Measurements from ENCODE around the gene PPP1R12B.
"Not testable (repeated sequence)": the region's sequence is repeated elsewhere in the genome, so short reads cannot be mapped to it uniquely, and the experiment has no call there.

Gene PPP1R12B

DNA sequence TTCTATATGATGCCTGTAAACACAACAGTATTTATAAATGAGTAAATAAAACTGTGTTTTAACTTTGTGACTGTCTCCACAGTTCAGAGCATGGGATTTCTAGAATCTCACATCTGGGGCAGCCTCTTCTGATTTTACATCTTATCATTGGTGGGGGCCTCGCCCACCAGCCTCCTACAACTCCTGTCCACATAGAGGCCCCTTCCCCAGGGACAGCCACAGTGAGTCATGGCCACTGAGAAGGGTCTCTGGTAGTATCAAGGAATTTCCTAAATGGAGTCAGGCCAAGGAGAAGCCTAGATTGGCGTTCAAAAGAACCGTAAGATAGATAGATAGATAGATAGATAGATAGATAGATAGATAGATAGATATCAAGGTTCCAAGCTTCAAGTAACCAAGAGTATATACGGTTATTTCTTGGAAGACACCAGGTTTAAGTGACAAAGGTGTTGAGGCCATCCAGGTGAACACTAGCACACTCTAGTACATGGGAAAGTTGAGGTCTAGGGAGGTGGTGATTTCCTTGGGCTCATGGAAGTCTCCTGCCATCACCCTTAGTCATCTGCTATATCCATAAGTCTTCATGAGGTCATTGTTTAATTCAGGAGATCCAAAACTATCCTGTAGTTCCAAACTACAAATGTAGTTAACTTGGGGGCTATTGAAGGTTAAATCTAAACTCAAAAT is 240.1 kb downstream of the PPP1R12B start:
- DNase-seq: no peak

DNA sequence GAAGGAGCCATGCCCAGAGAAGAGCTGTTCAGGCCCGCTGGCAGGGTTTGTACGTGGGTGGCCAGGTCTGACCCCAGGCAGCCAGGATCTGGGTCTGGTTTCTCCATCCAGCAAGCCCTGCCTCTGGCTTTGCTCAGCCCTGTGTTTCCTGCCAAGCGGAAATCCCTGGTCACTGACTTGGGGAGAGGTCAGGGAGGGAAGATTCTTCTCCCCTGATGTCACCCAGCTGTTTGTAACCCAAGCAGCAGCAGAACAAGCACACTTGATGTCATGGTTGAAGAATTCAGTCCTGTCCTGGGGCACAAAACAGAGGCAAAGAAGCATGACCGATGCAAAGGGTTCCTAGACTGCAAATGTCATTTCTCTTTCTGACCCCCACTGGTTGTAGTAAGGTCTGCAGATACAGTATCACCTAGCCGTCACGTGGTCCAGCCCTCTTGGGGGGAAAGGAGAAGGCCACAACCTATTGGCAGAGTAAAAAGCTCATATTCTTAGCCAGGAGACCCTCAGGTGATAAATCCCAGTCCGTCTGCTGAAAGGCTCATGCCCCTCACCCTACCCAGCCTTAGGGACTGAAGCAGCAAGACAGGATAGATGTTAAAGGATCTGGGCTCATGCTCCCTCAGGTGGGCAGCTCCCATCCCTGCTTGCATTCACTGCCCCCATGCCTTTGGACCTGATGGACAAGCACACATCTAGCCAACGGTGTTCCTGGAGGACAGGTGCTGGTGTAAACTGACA is 240.9 kb downstream of the PPP1R12B start:
- DNase-seq: no peak

DNA sequence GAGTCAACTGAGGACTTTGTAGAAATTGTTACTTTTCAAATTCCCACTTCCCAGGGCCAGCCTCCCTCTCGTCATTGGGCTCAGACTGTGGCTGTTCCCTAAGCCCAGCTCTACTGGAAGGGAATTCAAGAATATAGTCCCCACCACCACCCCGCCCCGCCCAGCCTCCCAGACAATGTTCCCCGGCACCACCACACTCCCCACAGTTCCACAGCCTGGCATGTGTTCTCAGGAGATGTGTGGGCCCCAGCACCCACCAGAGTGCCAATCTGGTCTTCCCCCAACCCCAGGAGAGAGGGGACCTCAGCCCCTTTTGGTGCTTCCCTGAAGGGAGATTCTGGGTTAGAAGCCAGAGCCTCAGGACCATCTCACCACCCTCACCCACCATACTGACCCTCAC is 241.6 kb downstream of the PPP1R12B start:
- DNase-seq: no peak

- no peak for DNase-seq
These were observed 242.5 kb downstream of the PPP1R12B start for GRCh38 chr1:202590975-202591411.

- no peak for DNase-seq
These were observed 243.0 kb downstream of the PPP1R12B start for GRCh38 chr1:202591515-202591914.

GRCh38 chr1:202592146-202592545 is 243.6 kb downstream of the PPP1R12B start:
- DNase-seq: no peak

DNA sequence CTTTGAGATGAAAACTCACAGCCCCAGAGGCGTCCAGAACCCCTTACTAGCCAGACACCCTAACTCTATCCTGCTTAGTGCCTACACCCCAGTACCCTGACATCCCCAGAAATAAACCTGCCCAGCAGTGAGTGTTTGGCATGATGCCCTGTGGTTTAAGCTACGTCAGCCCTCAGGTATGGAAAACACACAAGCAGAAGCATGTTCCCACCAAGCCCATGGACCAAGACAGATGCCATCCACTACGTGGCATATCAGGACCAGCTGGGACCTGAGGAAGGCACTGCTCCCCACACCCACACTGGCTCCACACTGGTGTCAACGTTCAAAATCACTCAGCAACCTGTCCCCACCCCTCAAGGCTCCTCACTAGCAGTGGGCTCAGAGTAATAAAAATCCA is 245.3 kb downstream of the PPP1R12B start:
- DNase-seq: no peak

DNA sequence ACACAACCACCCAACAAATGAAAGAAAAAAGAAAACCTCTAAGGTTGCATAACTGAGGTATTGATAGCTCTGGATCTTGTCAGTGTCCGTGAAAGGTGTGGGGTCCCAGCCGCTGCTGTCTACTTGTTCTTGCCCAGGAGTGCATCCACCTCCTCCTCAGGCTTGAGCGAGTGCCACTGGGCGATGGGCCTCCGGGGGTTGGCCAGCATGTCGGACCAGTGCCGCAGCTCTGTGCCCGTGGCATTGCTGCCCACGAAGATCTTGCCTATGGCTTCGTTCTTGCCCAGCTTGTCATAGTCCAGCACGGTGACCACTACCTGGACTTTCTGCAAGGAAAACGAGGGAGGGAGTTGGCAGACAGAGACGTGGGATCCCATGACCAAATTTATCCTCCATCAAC is 248.1 kb downstream of the PPP1R12B start:
- no peak for DNase-seq

DNA sequence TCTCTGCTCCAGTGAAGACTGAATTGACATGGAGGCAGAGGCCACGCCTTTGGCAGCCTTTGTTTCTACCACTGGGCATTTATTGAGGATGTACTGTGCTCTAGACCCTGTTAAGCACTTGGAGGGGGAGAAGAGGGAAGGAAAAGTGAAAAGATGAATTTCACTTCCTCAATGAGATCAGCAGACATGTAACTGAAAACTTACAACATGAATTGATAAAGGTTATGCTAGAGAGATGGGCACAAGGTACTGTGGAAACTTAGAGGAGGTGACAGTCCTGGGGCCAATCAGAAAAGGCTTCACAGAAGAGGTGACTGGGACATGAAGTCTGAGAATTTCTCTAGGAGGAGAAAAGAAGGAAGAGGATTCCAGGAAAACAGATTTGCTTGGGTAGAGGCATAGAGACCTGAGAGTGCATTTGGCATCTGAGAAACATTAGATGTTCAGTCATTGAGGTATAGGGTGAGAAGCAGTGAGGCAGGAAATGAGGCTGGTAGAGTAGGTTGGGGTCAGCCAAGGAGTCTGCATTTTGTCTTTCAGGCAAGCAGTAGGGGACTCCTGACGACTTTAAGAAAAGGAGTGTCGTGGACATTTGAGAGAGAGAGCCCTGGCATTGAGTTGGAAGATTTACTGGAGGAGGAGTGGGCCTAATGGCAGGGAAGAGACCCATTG is 248.7 kb downstream of the PPP1R12B start:
- DNase-seq: no peak

DNA sequence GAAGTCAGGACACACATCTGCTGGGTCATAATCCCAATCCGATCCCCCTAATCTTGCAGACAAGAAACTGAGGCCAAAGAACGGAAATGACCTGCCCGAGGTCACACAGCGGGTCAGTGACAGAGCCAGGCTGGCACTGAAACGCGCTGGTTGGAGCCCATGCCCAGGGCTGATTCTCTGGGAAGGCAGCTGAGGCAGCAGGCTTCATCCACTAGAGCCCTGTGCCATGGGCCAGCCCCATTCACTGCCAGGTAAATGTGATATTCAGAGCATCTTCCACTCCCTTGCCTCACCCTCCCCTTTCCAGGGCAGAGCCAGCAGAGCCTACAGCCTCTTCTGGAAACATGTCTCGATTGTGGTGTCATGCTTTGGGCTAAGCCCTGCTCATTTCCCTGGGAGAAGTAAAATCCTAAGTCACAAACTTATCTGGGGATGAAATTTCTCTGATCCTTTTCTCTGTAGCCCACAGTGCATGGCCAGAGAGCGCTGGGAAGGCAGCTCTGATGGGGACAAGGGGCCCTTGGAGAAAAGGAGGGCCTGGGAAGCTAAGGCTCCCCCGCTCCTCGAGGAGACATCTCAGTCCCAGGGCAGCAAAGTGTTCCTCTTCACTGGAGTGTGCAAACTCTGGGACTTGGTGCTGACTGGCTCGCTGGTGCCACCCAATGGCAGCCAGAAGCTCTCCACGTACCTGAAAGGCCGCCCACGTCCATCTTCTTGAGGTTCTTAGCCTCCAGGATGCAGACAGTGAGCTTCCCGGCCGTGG is 251.4 kb downstream of the PPP1R12B start:
- DNase-seq: no peak

- no peak for DNase-seq
These were observed 252.0 kb downstream of the PPP1R12B start for GRCh38 chr1:202600432-202601041.

DNA sequence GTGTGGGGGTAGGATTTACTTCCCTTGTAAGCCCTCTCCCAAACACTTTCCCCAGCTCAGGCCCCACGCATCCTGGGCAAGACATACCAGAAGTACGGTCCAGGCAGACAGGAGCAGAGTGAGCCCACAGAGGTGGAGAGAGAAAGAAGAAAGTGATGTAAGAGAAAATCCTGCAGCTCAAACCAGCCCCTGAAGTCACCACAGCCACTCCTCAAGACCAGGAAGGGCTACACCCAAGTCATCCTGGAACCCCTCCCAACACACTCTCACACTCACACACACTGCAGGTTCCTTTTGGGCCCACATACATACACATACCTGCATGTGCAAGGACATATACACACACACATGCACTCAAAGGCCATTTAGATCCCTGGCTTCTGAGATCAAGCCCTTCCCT is 254.9 kb downstream of the PPP1R12B start:
- no peak for DNase-seq

- no peak for DNase-seq
These were observed 257.0 kb downstream of the PPP1R12B start for GRCh38 chr1:202605515-202605914.

GRCh38 chr1:202612036-202612435 is 263.5 kb downstream of the PPP1R12B start:
- DNase-seq: not testable (repeated sequence)

GRCh38 chr1:202613571-202613970 is 265.1 kb downstream of the PPP1R12B start:
- no peak for DNase-seq

GRCh38 chr1:202614363-202615207 is 266.1 kb downstream of the PPP1R12B start:
- not testable (repeated sequence) for DNase-seq

DNA sequence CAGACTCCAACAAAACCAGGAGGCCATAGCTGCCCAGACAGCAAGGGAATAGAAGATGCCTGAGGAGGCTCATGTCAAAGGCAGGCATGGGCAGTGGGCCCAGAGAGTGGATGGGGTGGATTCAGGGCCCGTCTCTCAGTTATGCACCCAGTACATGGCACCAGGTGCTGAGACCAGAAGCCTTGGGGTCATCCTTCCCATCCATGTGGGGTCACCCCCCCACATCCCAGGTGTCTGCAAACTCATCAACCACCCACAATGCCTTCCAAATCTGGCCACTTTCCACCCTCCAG is 266.7 kb downstream of the PPP1R12B start:
- DNase-seq: not testable (repeated sequence)

DNA sequence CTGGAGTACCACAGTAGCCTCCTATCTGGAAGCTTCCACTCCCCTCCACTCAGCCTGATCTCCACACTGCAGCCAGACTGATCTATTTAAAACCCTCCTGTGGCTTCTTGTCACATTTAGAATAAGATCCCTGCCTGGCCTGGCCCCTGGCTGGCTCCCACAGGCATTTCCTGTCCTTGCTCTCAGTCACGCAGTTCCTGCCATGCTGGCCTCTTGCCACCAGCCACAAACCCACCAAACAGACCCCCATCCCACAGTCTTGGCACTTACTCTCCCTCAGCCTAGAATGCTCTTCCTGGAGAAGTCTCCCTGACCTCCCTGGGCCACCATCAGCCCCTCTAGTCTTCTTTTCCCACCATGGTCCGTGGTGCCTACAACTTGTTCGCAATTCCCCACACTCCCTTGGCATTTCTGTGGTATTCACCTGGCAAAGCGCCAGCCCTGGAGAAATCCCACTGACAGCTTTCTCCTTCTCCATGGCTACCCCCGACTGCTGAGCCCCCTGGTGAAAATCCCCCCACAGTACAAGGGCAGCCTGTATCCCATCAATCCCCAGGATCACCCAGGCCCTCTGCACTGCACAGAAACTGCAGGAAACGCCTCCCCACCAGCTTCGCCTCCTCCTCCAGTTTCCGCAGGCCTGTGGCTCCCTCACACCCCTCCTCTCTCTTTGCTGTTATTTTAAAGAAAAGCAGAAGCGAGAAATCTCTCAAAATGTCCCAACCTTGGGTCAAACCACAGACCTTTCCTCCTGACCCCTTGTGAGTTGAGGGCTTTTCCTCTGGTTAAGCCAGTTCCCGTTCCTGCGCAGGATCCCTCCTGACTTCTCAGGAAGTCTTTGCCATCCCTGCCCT is 267.2 kb downstream of the PPP1R12B start:
- no peak for DNase-seq

DNA sequence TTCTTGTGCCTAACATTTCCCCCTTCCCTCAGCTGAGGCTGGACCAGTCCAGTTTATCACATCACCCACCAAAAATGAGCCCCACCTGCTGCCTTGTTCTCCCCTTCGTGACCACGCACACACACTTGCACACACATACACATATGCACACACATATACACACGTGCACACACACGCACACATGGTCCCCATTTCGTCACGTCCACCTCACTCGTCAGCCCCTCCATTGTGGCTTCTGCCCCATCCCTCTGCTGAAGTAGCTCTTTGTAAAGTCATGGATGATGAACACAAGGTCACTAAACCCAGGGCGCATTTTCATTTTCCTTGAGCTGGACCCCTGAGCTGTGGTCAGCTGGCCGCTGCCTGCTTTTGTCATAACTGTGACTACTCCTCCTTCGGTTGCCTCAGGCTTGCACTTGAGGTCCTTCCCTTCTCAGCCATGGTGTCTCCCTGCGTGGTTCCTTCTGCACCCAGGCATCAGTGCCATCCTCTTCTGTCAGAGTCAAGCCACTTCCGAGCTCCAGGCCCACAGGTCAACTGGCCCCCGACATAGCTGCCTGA is 267.9 kb downstream of the PPP1R12B start:
- no peak for DNase-seq

DNA sequence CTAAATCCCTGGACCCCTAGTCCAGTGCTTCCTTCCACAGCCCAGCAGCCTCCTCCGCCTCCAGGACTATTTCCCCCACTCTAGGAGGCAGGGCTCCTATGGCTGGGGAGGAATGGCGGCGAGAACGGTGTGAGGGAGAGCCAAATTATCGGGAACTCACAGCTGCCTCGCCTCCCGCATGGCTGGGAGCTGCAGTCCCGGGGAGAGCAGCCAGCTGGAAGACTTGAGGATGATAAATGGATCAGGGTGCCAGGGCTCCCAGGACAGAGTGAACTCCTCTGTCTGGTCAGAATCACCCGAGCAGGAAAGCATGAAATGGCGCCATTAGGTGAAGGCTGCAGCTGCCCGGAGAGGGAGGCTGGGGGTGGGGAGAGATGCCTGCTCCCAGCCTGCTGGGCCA is 270.5 kb downstream of the PPP1R12B start:
- DNase-seq: not testable (repeated sequence)

DNA sequence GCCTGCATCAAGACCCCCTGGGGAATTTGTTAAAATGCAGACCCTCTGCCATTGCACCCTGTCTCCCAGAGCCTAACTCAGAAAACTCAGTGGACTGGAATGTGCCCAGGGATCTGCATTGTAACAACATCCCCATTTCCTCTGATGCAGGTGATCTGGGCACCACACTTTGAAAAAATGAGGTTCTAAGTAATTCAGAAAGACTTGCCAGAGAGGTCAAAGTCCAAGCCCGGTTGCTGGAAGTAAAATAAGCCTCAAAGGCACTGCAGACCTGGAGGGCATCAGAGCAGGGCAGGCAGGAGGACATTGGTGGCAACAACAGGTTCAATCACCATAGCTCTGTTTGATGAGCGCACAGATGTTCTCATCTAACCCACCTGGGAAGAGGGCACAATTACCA is 271.0 kb downstream of the PPP1R12B start:
- no peak for DNase-seq

Data from stimulated activated naive CD4-positive, alpha-beta T cell (primary cell).